K562 (cell line): ENCODE results near the gene MMP2. TPM values are rescaled to one million over a fixed set of nuclear protein-coding genes. Genes with fewer than 3 reads are reported as not detected.

Experiments used
- ATAC-seq: fragments of 200-7000 bp; cut with Tn5 transposase; 3 replicates; pipeline ENCODE4 v1.9.1; 2020; ENCODE audit warnings: moderate library complexity
- BruUV-seq: library from RNA; stranded (reverse); fragments of 400-500 nt; replicated peaks from 2 replicates; lab custom pipeline; 2021; lab: Mats Ljungman, UMichigan
- CTCF ChIA-PET: fragments of 300-600 bp; formaldehyde crosslinking; extraction: SDS; loops from one replicate; lab custom pipeline; 2021; ENCODE audit warnings: low intra/inter-chr PET ratio; lab: Yijun Ruan, JAX
- POLR2A ChIA-PET: fragments of 300-600, 350-650 bp; sonication (Branson Sonifier 250); formaldehyde crosslinking; extraction: SDS; loops from one replicate; lab custom pipeline; 2021; ENCODE audit warnings: antibody characterized with exemption, inconsistent platforms; lab: Yijun Ruan, JAX
- DNase-seq, 4 experiments: peaks; one replicate each; pipeline versions ENCODE4 v3.0.0 to v3.0.0-alpha.2; 2011 to 2018; ENCODE audit warnings: low spot score in 3 of 4, mixed read lengths in 3 of 4; ENCODE audit errors: extremely low read depth in 1 of 4
- FAIRE-seq: peaks from 2 replicates; lab custom pipeline; 2011; peaks lifted over from hg19 to GRCh38; lab: Jason Lieb, UNC
- H2AFZ ChIP-seq: 2 replicates; pipeline ENCODE4 v1.6.0; 2011; ENCODE audit warnings: low read depth, low read length, control low read depth, inconsistent platforms
- H3K27ac ChIP-seq: fragments of 200-600 bp; 3 replicates; pipeline ENCODE4 v1.8.0; 2011; ENCODE audit warnings: low read depth, mild to moderate bottlenecking, control low read depth, inconsistent platforms, low read length, moderate library complexity, mixed read lengths; ENCODE audit errors: extremely low read depth
- H3K27me3 ChIP-seq, 2 experiments: fragments of 300-600 bp in 1 of 2; 2 replicates in 1 of 2; 3 replicates in 1 of 2; pipeline versions ENCODE4 v1.6.0 to v1.8.0; 2011; ENCODE audit warnings: inconsistent platforms in 2 of 2, low read length in 2 of 2, mild to moderate bottlenecking in 1 of 2, mixed read lengths in 1 of 2, moderate library complexity in 1 of 2; ENCODE audit not compliant: control insufficient read depth in 2 of 2, insufficient read depth in 2 of 2
- H3K36me3 ChIP-seq: fragments of 300-600 bp; 3 replicates; pipeline ENCODE4 v1.8.0; 2011; ENCODE audit warnings: mild to moderate bottlenecking, low read length, inconsistent platforms; ENCODE audit not compliant: control insufficient read depth, insufficient read depth
- H3K4me1 ChIP-seq, 2 experiments: fragments of 200-600 bp in 1 of 2; replicated peaks in 1 of 2; 2 replicates in 1 of 2; 3 replicates in 1 of 2; pipeline versions ENCODE4 v1.5.1 to v1.8.0; 2011; ENCODE audit warnings: inconsistent platforms in 2 of 2, low read length in 2 of 2, mild to moderate bottlenecking in 1 of 2, mixed read lengths in 1 of 2, moderate library complexity in 1 of 2; ENCODE audit not compliant: control insufficient read depth in 2 of 2, insufficient read depth in 2 of 2
- H3K4me2 ChIP-seq: 2 replicates; pipeline ENCODE4 v1.6.1; 2011; ENCODE audit warnings: low read length, control low read depth, inconsistent platforms, mixed read lengths; ENCODE audit not compliant: insufficient read depth
- H3K4me3 ChIP-seq: fragments of 200-600 bp; sonication (generic), shearing (Covaris generic); 2 replicates; pipeline ENCODE4 v1.5.1; 2016; ENCODE audit warnings: control low read depth, inconsistent platforms
- H3K79me2 ChIP-seq: fragments of 200-600 bp; 3 replicates; pipeline ENCODE4 v1.8.0; 2011; ENCODE audit warnings: low read length, inconsistent platforms; ENCODE audit not compliant: control insufficient read depth, insufficient read depth
- H3K9ac ChIP-seq, 2 experiments: 2 replicates each; pipeline versions ENCODE4 v1.6.0 to v1.6.1; 2011; ENCODE audit warnings: low read depth in 2 of 2, low read length in 2 of 2, control low read depth in 1 of 2, inconsistent platforms in 1 of 2, mild to moderate bottlenecking in 1 of 2, mixed read lengths in 1 of 2; ENCODE audit not compliant: insufficient read depth in 1 of 2
- H3K9me1 ChIP-seq: one replicate; pipeline ENCODE4 v1.6.0; 2011; ENCODE audit warnings: inconsistent platforms, mild to moderate bottlenecking, low read length, moderate library complexity; ENCODE audit not compliant: control insufficient read depth, insufficient read depth
- H3K9me3 ChIP-seq: replicated peaks from 2 replicates; pipeline ENCODE4 v1.5.1; 2011; ENCODE audit warnings: low read depth, low read length, inconsistent platforms; ENCODE audit not compliant: control insufficient read depth, insufficient read depth
- H4K20me1 ChIP-seq: replicated peaks from 2 replicates; pipeline ENCODE4 v1.6.1; 2011; ENCODE audit warnings: low read length, inconsistent platforms, mixed read lengths; ENCODE audit not compliant: control insufficient read depth, insufficient read depth
- BRCA1 ChIP-seq, 2 experiments: fragments of 450-650 bp in 1 of 2; sonication (generic) in 1 of 2; formaldehyde crosslinking in 1 of 2; IDR thresholded peaks; 2 replicates each; pipeline versions ENCODE4 v1.5.0 to v1.6.1; 2017 to 2020; ENCODE audit warnings: mild to moderate bottlenecking in 1 of 2, missing genetic modification reagents in 1 of 2
- GTF2A2 ChIP-seq: IDR thresholded peaks from 2 replicates; pipeline ENCODE4 v1.6.1; 2016; ENCODE audit warnings: mild to moderate bottlenecking, missing genetic modification characterization, missing compliant biosample characterization
- MEIS2 ChIP-seq: fragments of 450-650 bp; IDR thresholded peaks from 2 replicates; pipeline ENCODE4 v1.6.1; 2014; ENCODE audit warnings: mild to moderate bottlenecking; ENCODE audit not compliant: partially characterized antibody
- NELFE ChIP-seq: IDR thresholded peaks from 2 replicates; pipeline ENCODE4 v1.6.1; 2011; ENCODE audit warnings: mild to moderate bottlenecking; ENCODE audit not compliant: insufficient read depth, insufficient read length
- POLR2A ChIP-seq: fragments of 450-650 bp; conservative IDR thresholded peaks from 2 replicates; pipeline ENCODE4 v1.6.1; 2016
- PYGO2 ChIP-seq: fragments of 450-650 bp; IDR thresholded peaks from 2 replicates; pipeline ENCODE4 v1.6.1; 2016; ENCODE audit warnings: mild to moderate bottlenecking, missing genetic modification characterization, moderate library complexity, missing compliant biosample characterization
- RUNX1 ChIP-seq: sonication (generic); IDR thresholded peaks from 2 replicates; pipeline ENCODE4 v1.6.1; 2016; ENCODE audit warnings: antibody characterized with exemption, low read depth
- SREBF1 ChIP-seq: fragments of 150-350 bp; IDR thresholded peaks from 2 replicates; pipeline ENCODE4 v1.6.1; 2014; ENCODE audit warnings: antibody characterized with exemption, low read depth, low read length, borderline replicate concordance
- STAG1 ChIP-seq: sonication (generic); formaldehyde crosslinking; IDR thresholded peaks from 2 replicates; pipeline ENCODE4 v1.5.0; 2020; ENCODE audit warnings: missing genetic modification reagents, borderline replicate concordance
- THRAP3 ChIP-seq: fragments of 450-650 bp; IDR thresholded peaks from 2 replicates; pipeline ENCODE4 v1.6.1; 2016; ENCODE audit warnings: mild to moderate bottlenecking, inconsistent platforms, borderline replicate concordance
- WGBS: fragments of 100-300 bp; shearing (Covaris generic); methylation state at CpG from one replicate; pipeline ENCODE4 v1.1.6; 2016; ENCODE audit warnings: low coverage, mixed read lengths; ENCODE audit not compliant: insufficient coverage; ENCODE audit errors: missing lambda C conversion rate; 5-methylcytosine and 5-hydroxymethylcytosine counted together
- in situ Hi-C: fragments of 300-500 bp; cut with MboI; formaldehyde crosslinking; loops from 4 replicates; pipeline ENCODE4 v1.15.0; 2018; ENCODE audit warnings: inconsistent platforms, mixed read lengths
- intact Hi-C: fragments of 100-400 bp; cut with micrococcal nuclease; formaldehyde crosslinking; loops from 2 replicates; pipeline ENCODE4 v1.14.2; 2022
- polyA plus RNA-seq, 8 experiments: library from polyadenylated mRNA; depleted of rRNA in 4 of 8; stranded (reverse) in 5 of 8; unstranded in 3 of 8; fragments of >200 nt; fragmentation: Nextera tagmentation in 2 of 8; fragmentation: Illumina TruSeq in 1 of 8; extraction: Ambion mirVana in 2 of 8; extraction: Trizol in 1 of 8; gene quantifications; 2 replicates each; pipeline versions ENCODE4 v1.2.1 to v1.2.3, GENCODE V29; 2011 to 2014; ENCODE audit warnings: inconsistent platforms in 1 of 8, missing spikeins in 1 of 8
- total RNA-seq, 7 experiments: library from RNA; depleted of rRNA in 6 of 7; stranded (reverse); fragments of >200 nt in 6 of 7; fragmentation: Illumina TruSeq in 2 of 7; extraction: Trizol in 2 of 7; gene quantifications; 2 replicates each; pipeline versions ENCODE4 v1.2.1 to v1.2.3, GENCODE V29; 2011 to 2021; ENCODE audit warnings: low replicate concordance in 1 of 7
- TF ChIP-seq, protein P1 (sequence below): fragments of 450-650 bp; IDR thresholded peaks from 2 replicates; pipeline ENCODE4 v1.7.0; 2016; ENCODE audit warnings: borderline replicate concordance
- TF ChIP-seq, protein P2 (sequence below): sonication (generic); formaldehyde crosslinking; IDR thresholded peaks from 2 replicates; pipeline ENCODE4 v1.8.1; 2023; ENCODE audit warnings: mild to moderate bottlenecking, missing genetic modification reagents, moderate library complexity

The MMP2 gene
- total and polyA plus RNA-seq, 9 of the 15 experiments (the other 6 are each of a cell fraction or from before 2014, with no cell fraction given), result 0.05 to 0.53 TPM; not detected in 7

DNA sequence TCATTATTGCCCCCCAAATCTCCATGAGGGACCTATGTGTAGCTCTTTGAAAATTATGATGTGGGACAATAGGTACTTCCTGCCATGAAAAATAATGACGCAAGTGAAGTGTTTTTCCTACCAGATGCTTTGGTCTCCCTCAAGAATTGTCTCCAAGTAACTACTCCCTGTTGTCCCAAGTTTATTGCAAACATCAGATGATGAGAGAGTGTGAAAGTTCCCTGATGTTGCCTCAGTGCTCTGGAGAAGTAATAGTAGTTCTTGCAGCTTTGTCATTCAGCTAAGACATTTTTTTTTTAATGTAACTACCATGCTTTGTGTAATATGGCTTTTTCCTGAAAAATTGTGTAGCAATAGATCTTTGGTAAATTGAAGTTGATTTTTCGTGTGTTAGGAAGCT, 50.0 kb downstream of the MMP2 start:
- no peak overlapping the region for H3K9ac ChIP-seq
- H3K9me1 ChIP-seq, result no peaks in the 10 kb centered on the region
- FAIRE-seq, result no peak
- H3K27me3 ChIP-seq, result no peaks in the 10 kb centered on the region
- BruUV-seq, result no TSS peak
- no peaks in the 10 kb centered on the region for H4K20me1 ChIP-seq
- DNase-seq, result no peak
- POLR2A ChIA-PET, result interaction anchor here (0.6 kb wide), 1 partner anchor 10 kb away, joined by 3 read pairs; no protein-coding TSS in a partner anchor
- H3K27ac ChIP-seq, result no peak overlapping the region
- H3K36me3 ChIP-seq, result no peaks in the 10 kb centered on the region
- H3K4me3 ChIP-seq, result no peak overlapping the region
- no peaks in the 10 kb centered on the region for H3K4me1 ChIP-seq
- H3K9me3 ChIP-seq, result no peaks in the 10 kb centered on the region
- no peak for TF ChIP-seq STAG1 (CRISPR knock-in tag)
- no peak for TF ChIP-seq PYGO2
- TF ChIP-seq, protein P1, sequence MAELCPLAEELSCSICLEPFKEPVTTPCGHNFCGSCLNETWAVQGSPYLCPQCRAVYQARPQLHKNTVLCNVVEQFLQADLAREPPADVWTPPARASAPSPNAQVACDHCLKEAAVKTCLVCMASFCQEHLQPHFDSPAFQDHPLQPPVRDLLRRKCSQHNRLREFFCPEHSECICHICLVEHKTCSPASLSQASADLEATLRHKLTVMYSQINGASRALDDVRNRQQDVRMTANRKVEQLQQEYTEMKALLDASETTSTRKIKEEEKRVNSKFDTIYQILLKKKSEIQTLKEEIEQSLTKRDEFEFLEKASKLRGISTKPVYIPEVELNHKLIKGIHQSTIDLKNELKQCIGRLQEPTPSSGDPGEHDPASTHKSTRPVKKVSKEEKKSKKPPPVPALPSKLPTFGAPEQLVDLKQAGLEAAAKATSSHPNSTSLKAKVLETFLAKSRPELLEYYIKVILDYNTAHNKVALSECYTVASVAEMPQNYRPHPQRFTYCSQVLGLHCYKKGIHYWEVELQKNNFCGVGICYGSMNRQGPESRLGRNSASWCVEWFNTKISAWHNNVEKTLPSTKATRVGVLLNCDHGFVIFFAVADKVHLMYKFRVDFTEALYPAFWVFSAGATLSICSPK, result no peak
- no peak for TF ChIP-seq BRCA1 (IDR thresholded peaks at IDR 0.05)
- no peak for TF ChIP-seq BRCA1 (CRISPR knock-in tag; IDR thresholded peaks at IDR 0.05)
- no peak for TF ChIP-seq SREBF1
- TF ChIP-seq NELFE, result no peak
- TF ChIP-seq THRAP3, result no peak
- no peak for TF ChIP-seq POLR2A
- TF ChIP-seq MEIS2, result no peak
- TF ChIP-seq, protein P2, sequence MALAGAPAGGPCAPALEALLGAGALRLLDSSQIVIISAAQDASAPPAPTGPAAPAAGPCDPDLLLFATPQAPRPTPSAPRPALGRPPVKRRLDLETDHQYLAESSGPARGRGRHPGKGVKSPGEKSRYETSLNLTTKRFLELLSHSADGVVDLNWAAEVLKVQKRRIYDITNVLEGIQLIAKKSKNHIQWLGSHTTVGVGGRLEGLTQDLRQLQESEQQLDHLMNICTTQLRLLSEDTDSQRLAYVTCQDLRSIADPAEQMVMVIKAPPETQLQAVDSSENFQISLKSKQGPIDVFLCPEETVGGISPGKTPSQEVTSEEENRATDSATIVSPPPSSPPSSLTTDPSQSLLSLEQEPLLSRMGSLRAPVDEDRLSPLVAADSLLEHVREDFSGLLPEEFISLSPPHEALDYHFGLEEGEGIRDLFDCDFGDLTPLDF (CRISPR knock-in tag), result no peak
- no peak for TF ChIP-seq RUNX1
- TF ChIP-seq GTF2A2, result no peak
- TF ChIP-seq, all 486 proteins: peak for 0
- intact Hi-C loops (no loop called here), in situ Hi-C loops (no loop called here)
- 33% methylated on average over 2 of the region's 2 CpGs for WGBS
- CTCF ChIA-PET, result no interaction called here
- no peak overlapping the region for H3K4me2 ChIP-seq
- no peak for ATAC-seq
- H2AFZ ChIP-seq, result no peak overlapping the region
- no peaks in the 10 kb centered on the region for H3K79me2 ChIP-seq
